Activated T-cell treated with anti-CD3 and anti-CD28 coated beads for 48 hours (primary cell): ENCODE measurements around the gene MED31.
"Not testable (repeated sequence)": the region's sequence is repeated elsewhere in the genome, so short reads cannot be mapped to it uniquely, and the experiment has no call there.

Source experiments
- DNase-seq: peaks from one replicate; pipeline ENCODE4 v3.0.0-alpha.2; 2020; ENCODE audit warnings: low read depth

MED31 gene

DNA sequence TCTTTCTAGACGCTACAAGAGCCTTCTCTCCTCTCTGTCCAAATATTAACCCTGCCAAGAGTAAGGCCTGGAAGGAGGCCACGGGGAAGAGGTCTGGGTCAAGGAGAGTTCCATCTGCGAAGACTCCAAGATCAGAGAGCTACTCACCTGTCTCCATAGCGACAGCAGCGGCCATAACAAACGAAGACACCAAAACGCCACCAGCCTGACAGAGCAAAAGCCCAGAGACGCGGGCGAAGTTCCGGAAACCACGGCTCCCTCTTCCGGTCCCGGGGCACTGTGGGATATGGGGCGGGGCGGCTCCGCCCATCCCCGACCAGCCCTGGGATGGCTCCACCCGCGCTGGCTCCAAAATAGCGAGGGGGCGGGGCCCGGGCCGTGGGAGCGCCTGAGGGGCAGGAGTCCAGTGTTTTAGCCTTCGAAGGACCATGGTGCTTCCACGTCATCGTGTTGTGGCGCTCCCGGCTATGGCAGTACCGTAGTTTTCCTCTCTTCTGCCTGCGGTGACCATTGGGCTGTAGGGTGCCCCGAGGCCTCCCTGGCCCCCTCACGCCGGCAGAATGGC lies at the start of gene MED31, which contains the start of gene C17orf100:
MED31 (minus strand) TSS at position 252 of the 565 bp plus-strand sequence; CDS start at position 175, 77 bp downstream.
C17orf100 (plus strand) TSS at position 409 of the 565 bp plus-strand sequence; CDS start at position 561, 152 bp downstream.
- peak; percentile 95 for DNase-seq

DNA sequence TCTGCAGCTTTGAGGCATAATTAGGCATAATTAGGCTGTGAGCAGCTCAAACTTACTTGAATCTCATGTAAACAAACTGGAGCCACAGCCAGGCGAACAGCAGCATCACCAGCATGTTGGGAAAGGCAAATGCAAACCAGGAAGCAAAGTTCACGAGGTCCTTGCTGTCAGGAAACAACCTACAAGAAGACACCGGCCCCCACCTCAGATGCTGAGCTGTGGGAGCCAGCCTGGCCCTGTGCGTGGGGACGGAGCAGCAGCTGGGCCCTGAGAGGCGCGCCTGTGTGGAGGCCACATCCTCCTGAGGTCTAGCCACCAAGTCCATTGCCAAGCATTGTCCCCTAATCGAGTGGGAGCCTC lies 49.5 kb upstream of the MED31 start:
- no peak for DNase-seq

DNA sequence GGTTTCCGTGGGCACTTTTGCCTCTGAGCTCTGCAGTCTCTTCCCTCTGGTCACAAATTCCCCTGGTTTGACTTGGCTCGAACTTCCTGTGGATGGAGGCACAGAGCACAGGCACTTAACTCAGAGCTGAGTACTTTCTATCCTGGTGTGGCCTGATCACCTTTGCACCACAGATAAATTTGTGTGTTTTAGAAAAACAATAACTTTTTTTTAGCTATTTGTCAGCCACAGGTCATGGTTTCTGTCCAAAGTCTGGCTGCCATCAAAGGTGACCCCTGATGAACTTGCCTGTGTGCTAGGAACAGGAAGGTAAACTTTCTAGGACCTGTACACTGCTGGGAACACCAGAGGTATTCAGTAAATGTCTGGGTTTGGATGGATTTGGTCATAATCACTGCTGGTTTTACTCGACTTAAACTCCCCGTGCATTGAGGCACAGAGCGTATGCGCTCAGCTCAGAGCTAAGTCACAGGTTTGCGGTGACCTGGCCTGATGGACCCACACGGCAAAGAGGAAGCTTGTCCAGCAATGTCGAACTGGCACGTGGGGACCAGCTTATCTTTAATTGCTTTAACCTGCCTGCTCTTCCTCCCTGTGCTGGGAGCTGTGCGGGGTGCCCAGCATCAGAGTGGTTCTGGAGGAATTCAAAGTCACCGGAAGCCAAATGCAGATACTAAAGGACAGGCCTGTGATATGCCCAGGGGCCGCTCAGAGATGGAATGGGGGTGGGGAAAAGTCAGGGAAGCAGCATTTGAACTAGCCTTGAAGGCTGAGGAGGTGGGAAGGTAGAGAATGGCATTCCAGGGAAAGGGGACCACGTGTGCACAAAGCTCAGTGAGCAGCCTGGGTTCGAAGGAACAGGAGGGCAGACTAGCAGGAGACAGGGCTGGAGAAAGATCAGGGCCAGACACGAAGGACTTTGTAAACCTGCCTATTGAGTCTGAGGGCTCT lies 48.9 kb upstream of the MED31 start:
- DNase-seq: no peak

DNA sequence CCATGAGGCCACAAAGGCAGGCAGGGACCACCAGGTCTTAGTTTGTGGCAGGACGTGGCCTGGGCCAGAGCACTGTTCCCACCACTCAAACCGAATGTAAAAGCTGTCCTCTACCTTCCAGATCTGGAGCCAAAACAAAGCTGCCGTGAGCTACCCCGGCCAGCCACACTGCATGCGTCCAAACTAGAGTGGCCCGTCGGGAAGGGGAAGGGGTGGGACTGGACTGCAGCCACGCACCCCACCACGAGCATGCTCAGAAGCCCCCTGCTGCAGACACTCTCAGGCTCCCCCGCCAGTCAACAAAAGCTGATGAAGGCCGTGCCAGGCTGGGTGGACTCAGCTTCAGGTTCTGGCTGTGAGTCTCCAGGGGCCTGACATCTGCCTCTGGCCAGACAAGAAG lies 46.6 kb upstream of the MED31 start:
- DNase-seq: no peak

DNA sequence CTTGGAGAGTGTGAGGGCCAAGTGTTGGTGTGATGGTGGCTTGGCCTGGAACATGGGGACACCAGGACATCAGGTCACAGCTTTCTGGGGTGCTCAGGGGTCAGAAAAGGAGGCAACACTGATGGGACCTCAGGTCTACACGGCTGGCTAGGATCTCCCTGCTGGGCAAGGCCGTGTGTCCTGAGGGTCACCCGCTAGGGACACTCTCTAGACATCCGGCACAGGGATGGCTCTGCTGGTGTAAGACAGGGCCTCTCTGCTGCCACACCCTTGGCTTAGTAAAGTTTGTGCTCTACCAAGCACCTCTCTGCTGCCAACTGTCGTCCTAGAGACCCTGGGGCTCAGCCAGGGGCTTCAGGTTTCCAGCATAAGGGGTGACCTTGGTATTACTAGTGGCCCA lies 45.5 kb upstream of the MED31 start:
- no peak for DNase-seq

DNA sequence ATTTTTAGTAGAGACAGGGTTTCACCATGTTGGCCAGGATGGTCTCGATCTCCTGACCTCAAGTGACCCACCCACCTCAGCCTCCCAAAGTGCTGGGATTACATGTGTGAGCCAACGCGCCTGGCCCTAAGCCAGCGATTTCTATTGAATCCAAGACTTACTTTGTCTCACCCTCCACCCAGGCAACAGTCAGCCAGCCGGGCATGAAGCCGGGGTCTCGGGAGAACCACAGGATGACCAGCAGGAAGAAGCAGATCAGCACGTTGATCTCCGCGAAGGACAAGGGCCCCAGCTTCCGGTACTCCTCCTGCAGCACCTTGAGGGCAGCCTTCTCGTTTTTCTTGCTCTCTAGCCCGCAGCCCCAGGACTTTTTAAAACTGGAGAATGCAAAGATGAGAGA lies 44.2 kb upstream of the MED31 start:
- DNase-seq: no peak

DNA sequence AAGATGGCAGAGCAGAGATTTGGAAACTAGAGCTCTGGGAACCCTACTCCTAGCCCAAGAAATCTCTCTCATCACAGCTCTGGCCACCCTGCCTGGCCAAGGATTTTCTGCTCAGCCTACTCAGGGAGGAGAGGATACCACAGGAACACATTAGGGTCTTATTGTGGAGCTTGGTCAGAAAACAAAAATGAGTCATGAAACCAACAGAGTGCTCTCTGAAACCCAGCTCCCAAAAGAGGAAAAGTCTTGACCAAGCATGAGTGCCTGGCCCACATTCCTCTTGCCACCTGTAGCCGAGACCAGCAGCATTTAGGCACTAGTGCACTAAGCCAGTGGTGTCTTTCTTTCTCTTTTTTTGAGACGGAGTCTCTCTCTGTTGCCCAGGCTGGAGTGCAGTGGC lies 43.6 kb upstream of the MED31 start:
- no peak for DNase-seq

DNA sequence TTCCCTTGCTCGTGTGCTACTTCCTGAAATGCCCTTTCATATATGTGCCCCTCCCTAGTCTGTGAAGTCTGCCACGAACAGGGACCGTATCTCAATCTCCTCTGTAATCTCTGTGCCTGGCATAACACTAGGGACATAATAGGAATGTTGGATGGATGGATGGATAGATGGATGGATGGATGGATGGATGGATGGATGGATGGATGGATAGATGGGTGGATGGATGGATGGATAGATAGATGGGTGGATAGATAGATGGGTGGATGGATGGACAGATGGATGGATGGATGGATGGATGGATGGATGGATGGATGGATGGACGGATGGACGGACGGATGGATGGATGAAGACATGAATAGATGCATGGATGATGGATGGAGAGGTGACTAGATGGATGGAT lies 40.6 kb upstream of the MED31 start:
- not testable (repeated sequence) for DNase-seq

DNA sequence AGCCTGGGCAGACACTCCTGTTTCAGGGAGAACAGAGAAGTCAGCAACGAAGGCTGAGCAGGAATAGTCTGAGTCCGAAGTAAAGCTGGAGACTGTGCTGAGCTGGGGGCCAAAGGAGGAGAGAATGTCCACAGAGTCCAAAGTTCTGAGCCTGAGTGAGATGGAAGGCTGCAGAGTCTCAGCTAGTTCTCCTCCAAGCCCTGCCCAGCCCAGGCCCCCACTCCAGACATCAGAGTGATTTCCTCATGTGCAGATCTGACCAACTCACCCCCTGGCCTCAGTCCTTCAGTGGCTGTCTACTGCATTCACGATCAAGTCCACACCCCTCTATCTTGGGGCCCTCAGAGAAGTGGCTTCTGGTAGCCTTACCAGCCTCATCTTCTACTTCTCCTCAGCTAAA lies 40.1 kb upstream of the MED31 start:
- DNase-seq: no peak

DNA sequence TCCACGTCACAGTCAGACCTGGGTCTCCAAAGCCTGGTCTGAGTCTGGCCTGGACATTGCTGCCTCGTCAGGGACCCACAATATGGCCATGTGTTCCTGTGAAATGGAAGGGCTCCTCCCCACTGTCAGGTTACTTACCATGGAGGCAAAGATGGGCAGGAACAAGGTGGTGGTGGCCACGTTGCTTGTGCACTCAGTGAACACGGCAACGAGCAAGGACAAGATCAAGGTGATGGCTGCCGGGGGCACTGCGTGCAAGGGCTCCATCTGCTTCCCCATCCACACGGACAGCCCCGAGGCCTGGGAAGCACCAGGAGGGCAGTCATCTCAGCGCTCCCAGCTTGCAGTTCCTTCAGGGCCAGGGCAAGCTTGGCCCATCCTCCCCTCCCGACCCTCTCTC lies 39.2 kb upstream of the MED31 start:
- DNase-seq: no peak

DNA sequence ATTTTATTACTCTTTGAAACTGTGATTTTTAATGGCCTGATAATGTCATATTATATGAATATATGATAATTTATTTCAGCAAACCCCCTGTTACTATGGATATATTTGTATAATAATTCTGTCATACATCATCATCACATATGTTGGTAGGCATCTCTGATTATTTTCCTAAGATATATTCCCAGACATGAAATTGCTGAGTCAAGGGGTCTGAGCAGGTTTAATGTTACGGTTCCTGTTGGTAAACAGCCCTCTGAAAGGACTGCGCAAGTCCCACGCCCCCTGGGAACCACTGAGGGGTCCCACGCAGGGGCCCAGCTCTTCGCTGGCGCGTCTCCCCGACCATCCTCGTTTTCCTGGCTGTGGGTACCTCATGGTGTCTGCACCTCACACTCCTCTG lies 37.5 kb upstream of the MED31 start:
- DNase-seq: no peak

DNA sequence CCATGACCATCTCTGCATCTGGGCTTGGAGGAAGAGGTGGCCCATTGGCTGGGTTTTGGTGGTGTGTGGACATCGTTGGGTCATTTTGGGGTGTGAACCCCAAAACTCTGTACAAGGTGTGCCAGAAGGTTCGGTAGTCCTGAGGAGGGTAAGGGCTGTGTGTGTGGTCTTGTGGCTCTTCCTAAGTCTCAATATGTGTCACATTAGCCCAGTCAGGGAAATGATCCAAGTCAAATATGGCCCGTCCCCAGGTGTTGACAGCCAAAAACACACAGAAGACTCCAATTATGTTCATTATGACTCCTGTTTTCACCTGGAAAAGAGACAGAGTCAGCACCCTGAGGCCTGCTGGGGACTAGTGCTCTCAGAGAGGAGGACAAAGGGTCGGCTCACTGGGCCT lies 34.6 kb upstream of the MED31 start:
- DNase-seq: no peak

DNA sequence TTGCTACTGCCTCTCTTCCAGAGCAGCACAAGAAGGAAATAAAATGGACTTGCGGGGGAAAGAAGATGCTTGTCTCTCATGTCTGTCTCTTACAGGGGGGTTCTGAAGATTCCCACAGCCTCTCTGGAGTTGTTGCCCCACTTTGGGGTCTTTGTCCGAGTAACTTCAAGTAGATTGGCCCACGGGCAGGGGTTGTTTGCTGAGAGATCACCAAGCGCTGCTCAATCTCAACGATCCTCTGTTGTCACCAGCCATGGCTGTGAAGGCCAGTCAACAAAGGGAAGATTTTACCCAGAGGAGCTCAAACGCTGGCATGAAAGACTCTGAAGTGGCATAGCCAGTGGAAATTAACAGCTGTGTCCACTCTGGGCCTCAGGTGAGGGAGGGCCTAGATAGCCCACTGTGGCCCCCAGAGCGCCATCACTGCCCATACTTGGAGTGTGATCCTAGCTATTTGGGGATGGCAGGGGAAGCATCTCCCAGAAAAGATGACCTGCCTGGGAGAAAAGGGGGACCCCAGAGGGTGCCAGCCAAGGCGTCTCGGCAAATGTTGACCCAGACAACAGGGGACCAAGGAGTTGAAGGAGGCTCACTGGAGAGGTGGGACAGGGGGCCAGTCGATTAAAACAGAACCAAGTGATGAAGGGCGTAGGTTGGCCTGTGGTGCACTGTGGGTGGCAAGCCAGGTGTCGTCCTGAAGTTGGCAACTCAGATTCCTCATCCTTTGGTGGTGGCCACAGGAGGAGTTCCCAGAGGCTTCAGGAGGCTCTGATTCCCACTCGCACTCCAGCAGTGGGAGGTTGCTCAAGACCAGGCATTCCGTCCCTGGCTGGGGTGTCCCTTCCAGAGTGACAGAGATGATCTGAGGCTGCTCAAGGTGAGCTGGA lies 33.7 kb upstream of the MED31 start:
- no peak for DNase-seq

DNA sequence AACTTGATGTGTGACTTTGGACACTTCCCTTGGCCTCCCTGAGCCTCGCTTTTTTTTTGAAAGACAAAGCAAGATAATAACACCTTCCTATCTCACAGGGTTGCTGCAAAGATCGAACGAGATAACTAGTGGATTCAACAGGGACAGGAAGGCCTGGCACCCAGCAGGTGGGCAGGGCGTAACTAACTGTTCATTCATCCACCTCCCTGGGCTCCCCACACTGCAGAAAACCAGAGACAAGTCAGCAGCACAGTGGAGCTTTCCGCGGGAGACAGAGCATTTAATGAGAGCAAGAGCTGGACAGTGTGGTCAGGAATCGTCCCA lies 33.0 kb upstream of the MED31 start:
- no peak for DNase-seq

DNA sequence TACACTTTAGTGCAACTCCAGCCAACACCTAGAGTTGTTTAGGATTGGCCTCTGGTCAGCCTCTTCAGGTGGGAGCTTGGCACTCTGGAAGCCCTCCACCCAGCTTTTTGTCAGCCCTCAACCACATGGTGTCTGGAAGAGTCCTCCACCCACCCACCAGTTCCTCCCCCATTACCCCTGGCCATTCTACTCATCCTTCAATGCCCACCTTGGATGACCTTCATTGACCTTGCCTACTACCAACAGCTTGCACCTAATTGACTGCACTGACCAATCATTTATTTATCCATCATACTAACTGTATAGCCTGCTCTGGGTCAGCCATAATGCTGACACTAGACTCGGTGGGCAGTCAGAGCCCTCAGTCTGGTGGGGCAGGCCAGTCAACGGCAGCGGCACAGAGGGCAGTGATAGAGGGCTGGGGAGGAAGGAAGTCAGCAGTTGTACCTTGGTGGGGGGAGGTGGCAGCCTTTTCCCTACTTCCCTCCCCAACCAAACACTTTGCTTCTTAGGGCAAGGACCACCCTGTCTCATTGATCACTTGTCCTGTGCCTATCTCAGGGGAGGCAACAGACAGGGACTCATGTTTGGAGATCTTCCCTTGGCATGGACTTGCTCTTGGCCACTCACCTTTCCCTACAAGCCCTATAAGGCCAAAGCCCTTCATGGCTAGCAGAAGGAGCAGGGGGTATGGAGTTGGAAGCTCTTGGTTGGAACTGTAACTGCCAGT lies 32.5 kb upstream of the MED31 start:
- DNase-seq: no peak

DNA sequence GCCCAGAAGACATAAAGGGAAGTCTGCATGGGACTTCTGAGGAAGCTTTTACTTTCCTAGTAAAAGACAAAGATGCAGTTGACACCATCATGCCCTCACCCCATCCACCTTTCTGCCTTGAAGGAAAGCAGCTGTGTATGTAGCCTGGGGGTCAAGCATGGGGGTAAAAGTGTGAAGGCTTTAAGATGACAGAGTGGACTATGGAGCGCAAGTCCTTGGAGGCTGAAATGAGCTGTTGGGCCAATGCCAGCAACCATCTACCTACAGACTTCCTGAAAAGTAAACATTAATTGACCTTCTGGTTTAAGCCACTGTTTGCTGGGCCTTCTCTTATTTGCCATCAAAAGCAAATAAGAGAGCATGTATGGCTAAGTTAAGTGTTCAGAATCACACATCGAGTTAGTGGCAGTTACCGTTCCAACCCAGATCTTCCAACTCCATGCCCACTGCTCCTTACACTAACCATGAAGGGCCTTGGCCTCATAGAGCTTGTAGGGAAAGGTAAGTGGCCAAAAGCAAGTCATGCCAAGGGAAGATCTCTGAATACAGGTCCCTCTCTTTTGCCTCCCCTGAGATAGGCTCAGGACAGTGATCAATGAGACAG lies 31.8 kb upstream of the MED31 start:
- no peak for DNase-seq

DNA sequence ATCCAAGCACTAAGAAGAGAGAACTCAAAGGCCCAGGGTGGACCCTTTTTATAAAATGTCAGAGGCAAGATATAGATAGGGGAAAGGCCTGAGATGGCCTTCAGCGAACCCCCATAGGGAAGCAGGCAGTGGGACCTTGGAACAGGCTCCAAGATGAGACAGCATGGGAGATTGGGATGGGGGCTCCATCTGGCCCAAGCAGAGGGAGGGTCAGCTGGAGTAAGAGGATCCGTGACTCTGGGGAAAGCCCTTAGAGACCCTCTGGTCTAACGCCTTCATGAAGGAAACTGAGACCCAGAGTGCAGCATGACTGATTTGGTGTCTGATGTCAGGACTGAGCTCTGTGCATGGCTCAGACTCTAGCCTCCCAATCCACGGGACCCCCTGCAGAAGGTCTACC lies 30.9 kb upstream of the MED31 start:
- DNase-seq: no peak

DNA sequence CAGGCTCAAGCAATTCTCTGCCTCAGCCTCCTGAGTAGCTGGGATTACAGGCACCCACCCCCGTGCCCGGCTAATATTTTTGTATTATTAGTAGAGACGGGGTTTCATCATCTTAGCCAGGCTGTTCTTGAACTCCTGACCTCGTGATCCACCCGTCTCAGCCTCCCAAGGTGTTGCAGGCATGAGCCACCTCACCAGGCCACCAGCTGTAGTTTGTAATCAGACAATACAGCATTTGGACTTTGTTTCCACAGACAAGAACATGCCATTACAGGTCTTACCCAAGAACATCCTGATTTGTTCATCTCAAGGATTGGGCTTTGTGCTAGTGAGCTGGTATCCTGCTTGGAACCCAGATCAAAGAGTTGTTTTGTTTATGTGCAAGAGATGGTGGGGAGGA lies 30.3 kb upstream of the MED31 start:
- DNase-seq: no peak

DNA sequence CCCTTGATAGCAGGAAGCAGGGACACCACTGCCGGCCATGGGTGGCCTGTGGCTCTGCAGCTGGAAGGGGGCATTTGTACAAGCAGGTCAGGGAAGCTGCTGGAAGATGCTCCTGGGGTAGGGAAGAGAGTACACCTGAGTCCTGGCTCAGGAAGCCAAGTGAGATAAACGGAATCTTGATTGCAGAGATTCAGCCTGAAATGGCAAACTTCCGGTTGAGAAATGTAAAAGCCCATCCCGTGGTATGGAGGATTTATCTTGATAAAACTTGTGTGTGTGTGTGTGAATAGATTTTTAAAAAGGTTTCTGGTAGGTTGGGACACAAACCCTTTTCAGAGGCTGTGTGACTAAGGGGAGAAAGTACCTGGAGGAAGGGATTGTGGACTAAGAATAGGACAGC lies 29.8 kb upstream of the MED31 start:
- no peak for DNase-seq

DNA sequence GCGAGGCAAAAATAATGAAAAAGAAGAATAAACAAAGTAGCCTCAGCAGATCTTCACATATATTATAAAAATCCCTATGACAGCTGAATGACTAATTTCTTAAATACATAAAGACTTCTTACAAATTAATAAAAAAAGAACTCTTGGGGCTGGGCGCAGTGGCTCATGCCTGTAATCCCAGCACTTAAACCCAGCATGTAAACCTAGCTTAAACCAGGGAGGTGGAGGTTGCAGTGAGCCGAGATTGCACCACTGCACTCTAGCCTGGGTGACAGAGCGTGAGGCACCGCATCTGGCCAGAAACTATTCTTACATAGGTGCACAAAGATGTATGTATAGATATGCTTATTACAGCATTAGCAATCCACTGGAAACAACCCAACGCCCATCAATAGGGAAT lies 27.8 kb upstream of the MED31 start:
- DNase-seq: no peak

DNA sequence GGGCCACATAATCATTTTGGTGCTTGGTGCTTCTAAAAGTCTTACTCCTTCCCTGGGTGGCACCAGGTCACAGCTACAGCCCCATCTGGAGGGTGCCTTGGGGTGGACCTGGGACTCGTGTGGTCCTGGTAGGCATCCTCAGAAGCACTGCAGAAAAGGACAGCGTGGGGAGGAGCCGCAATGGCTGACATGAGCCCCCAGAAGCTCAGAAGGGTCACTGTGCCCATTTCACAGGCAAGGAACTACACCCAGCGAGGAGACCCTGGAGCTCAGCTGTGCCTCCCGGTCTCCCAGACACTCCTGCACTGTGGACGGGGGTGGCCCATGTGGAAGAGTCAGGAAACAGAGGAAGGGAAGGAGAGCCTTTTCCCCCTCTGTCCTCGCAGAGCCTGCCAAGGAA lies 26.5 kb upstream of the MED31 start:
- no peak for DNase-seq
